ENCODE measurements around the gene CTAG2.

- TF ChIP-seq CTCF (optimal IDR thresholded peaks at IDR 0.05 in 1 of 3, IDR thresholded peaks at IDR 0.05 in 1 of 3, conservative IDR thresholded peaks at IDR 0.05 in 1 of 3; ENCODE audit: extremely low read depth in 1 of 3, insufficient read depth in 2 of 3, low read length in 3 of 3) (no peak), EZH2 (IDR thresholded peaks at IDR 0.05; ENCODE audit: low read length) (no peak)
Measured at GRCh38 chrX:154652311-154653047, 900 bp downstream of the CTAG2 start.

All from keratinocyte (primary cell).